Uterus (tissue), 2 donors: Measurements from ENCODE around the gene ADCY6.
"Not testable (repeated sequence)": the region's sequence is repeated elsewhere in the genome, so short reads cannot be mapped to it uniquely, and the experiment has no call there.

Experiments used
- POLR2A ChIP-seq, 2 donors: fragments of 450-650 bp; IDR thresholded peaks; one replicate each; pipeline ENCODE4 v1.6.1; 2016; ENCODE audit warnings: antibody characterized with exemption in 2 of 2, mild to moderate bottlenecking in 1 of 2, moderate library complexity in 1 of 2
- TF ChIP-seq, protein P1 (sequence below), 4 experiments: fragments of 200-600 bp in 2 of 4; fragments of 450-650 bp in 2 of 4; sonication (generic) in 2 of 4; IDR thresholded peaks; one replicate each; pipeline ENCODE4 v1.5.1; 2016 to 2019; ENCODE audit warnings: antibody characterized with exemption in 4 of 4, mild to moderate bottlenecking in 2 of 4, moderate library complexity in 1 of 4

DNA sequence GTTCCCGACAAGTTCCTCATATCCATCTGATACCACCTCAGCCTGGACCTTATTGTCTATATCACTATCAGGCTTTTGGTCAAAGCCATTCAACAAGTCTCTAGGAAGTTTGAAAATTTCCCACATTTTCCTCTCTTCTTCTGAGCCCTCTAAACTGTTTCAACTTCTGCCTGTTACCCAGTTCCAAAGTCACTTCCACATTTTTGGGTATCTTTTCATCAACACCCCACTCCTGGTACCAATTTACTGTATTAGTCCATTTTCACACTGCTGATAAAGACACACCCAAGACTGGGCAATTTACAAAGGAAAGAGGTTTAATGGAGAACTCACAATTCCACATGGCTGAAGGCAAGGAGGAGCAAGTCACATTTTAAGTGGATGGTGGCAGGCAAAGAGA lies 68.2 kb downstream of the ADCY6 start:
- TF ChIP-seq, protein P1, sequence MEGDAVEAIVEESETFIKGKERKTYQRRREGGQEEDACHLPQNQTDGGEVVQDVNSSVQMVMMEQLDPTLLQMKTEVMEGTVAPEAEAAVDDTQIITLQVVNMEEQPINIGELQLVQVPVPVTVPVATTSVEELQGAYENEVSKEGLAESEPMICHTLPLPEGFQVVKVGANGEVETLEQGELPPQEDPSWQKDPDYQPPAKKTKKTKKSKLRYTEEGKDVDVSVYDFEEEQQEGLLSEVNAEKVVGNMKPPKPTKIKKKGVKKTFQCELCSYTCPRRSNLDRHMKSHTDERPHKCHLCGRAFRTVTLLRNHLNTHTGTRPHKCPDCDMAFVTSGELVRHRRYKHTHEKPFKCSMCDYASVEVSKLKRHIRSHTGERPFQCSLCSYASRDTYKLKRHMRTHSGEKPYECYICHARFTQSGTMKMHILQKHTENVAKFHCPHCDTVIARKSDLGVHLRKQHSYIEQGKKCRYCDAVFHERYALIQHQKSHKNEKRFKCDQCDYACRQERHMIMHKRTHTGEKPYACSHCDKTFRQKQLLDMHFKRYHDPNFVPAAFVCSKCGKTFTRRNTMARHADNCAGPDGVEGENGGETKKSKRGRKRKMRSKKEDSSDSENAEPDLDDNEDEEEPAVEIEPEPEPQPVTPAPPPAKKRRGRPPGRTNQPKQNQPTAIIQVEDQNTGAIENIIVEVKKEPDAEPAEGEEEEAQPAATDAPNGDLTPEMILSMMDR (IDR thresholded peaks at IDR 0.05), result not testable (repeated sequence)
- not testable (repeated sequence) for TF ChIP-seq POLR2A (IDR thresholded peaks at IDR 0.05)
